Psoas muscle (tissue), 8 donors: ENCODE measurements around the gene OR10A6. TPM values are rescaled to one million over a fixed set of nuclear protein-coding genes. Genes with fewer than 3 reads are reported as not detected.

Experiments used
- ATAC-seq, 4 donors: fragments of 200-7000 bp; cut with Tn5 transposase; one replicate each; pipeline ENCODE4 v1.9.1; 2020; ENCODE audit warnings: moderate library complexity in 3 of 4, mild to moderate bottlenecking in 2 of 4
- DNase-seq, 2 donors: peaks; one replicate each; pipeline ENCODE4 v3.0.0-alpha.2; 2020
- H3K27ac ChIP-seq: fragments of 200-600 bp; one replicate; pipeline ENCODE4 v1.8.0; 2022
- H3K27me3 ChIP-seq, 3 donors: fragments of 200-600 bp in 1 of 3; one replicate each; pipeline versions ENCODE4 v1.6.1 to v1.8.0; 2013 to 2022; ENCODE audit warnings: low read length in 2 of 3, mild to moderate bottlenecking in 2 of 3, moderate library complexity in 1 of 3; ENCODE audit not compliant: insufficient read depth in 3 of 3
- H3K36me3 ChIP-seq, 2 donors: fragments of 200-600 bp in 1 of 2; one replicate each; pipeline versions ENCODE4 v1.6.1 to v1.8.0; 2013 to 2022; ENCODE audit warnings: low read depth in 1 of 2, mild to moderate bottlenecking in 1 of 2, moderate library complexity in 1 of 2; ENCODE audit not compliant: insufficient read depth in 1 of 2
- H3K4me1 ChIP-seq: fragments of 200-600 bp; one replicate; pipeline ENCODE4 v1.8.0; 2022
- H3K4me3 ChIP-seq: fragments of 200-600 bp; one replicate; pipeline ENCODE4 v1.8.0; 2022; ENCODE audit warnings: mild to moderate bottlenecking
- H3K9me3 ChIP-seq: fragments of 200-600 bp; one replicate; pipeline ENCODE4 v1.8.0; 2022
- CTCF ChIP-seq: fragments of 200-600 bp; IDR thresholded peaks from one replicate; pipeline ENCODE4 v1.8.0; 2022; ENCODE audit warnings: antibody characterized with exemption
- WGBS, 3 donors: extraction: QIAGEN DNeasy Blood & Tissue Kit; methylation state at CpG; one replicate each; pipeline versions ENCODE4 v1.1.6 to v1.1.7; 2013; 5-methylcytosine and 5-hydroxymethylcytosine counted together
- intact Hi-C, 2 donors: fragments of 100-400 bp; cut with DNase I; formaldehyde crosslinking; loops; one replicate each; pipeline versions ENCODE4 v1.11.0 to v1.14.2; 2022
- polyA plus RNA-seq, 3 donors: library from polyadenylated mRNA; stranded (reverse); fragments of 200-250 nt; gene quantifications; one replicate each; pipeline ENCODE4 v1.2.3, GENCODE V29; 2013
- total RNA-seq, 4 donors: library from RNA; stranded (reverse); fragmentation: NEBNext Ultra II Directional in 2 of 4; extraction: Animal tissue kit (Norgen Biotek cat#: 25700) in 2 of 4; gene quantifications; one replicate each; pipeline versions ENCODE4 v1.2.1 to v1.2.4, GENCODE V29; 2021 to 2023
- donor health status: healthy with polysubstance abuse.
- donor health status: DM: no; HTN: no; CAD: no; lungs with moderate emphysema.
- donor health status: Bipolar disorder and iron deficiency.
- donor health status: healthy.
- donor health status: DM: yes; HTN: yes; CAD: no.
- donor health status: DM: no; HTN: no; CAD: no.
- donor health status: DM: no; HTN: no; CAD: no.
- donor health status: DM: yes; HTN: yes; CAD: no.

Gene OR10A6
- total and polyA plus RNA-seq, 7 donors: not detected

- ATAC-seq: no peak
- no peaks in the 10 kb centered on the region for H3K36me3 ChIP-seq
- H3K4me1 ChIP-seq: no peaks in the 10 kb centered on the region
- DNase-seq: no peak
- 39 to 41% (median 41%) methylated on average over 3 of the region's 3 CpGs for WGBS, 3 donors
- H3K9me3 ChIP-seq: no peaks in the 10 kb centered on the region
- no peak for TF ChIP-seq CTCF
- H3K27me3 ChIP-seq: peaks cover 0 to 4% (median 2%) of the 10 kb centered on the region in 3 donors
- H3K4me3 ChIP-seq: no peak overlapping the region
- no peak overlapping the region for H3K27ac ChIP-seq
- intact Hi-C loops: no loop called here
Measured at GRCh38 chr11:7907121-7907520, 23.9 kb downstream of the OR10A6 start.

- Histone ChIP-seq H3K27ac (no peak overlapping the region), H3K27me3 (peaks cover 0 to 4% (median 2%) of the 10 kb centered on the region in 3 donors), H3K4me3 (no peak overlapping the region), H3K9me3 (no peaks in the 10 kb centered on the region), H3K4me1 (no peaks in the 10 kb centered on the region), H3K36me3 (no peaks in the 10 kb centered on the region)
- 29 to 41% (median 29%) methylated on average over 4 of the region's 4 CpGs for WGBS, 3 donors
- intact Hi-C loops: no loop called here
- ATAC-seq (no peak), DNase-seq (no peak)
- TF ChIP-seq CTCF: no peak
Measured at GRCh38 chr11:7906481-7906880, 24.6 kb downstream of the OR10A6 start.

- Histone ChIP-seq H3K27ac (no peak overlapping the region), H3K4me1 (no peaks in the 10 kb centered on the region), H3K9me3 (no peaks in the 10 kb centered on the region), H3K27me3 (peaks cover 0 to 4% (median 2%) of the 10 kb centered on the region in 3 donors), H3K36me3 (no peaks in the 10 kb centered on the region), H3K4me3 (no peak overlapping the region)
- no peak for TF ChIP-seq CTCF
- DNase-seq (no peak), ATAC-seq (no peak)
- intact Hi-C loops: no loop called here
- WGBS, 3 donors: 53 to 65% (median 60%) methylated on average over 3 of the region's 3 CpGs
Measured at GRCh38 chr11:7905961-7906429, 25.1 kb downstream of the OR10A6 start.

GRCh38 chr11:7905549-7905948 is 25.5 kb downstream of the OR10A6 start:
- no peak overlapping the region for H3K27ac ChIP-seq
- no peaks in the 10 kb centered on the region for H3K36me3 ChIP-seq
- H3K27me3 ChIP-seq: peaks cover 0 to 4% (median 2%) of the 10 kb centered on the region in 3 donors
- H3K9me3 ChIP-seq: no peaks in the 10 kb centered on the region
- no peak for TF ChIP-seq CTCF
- intact Hi-C loops: no loop called here
- 68 to 75% (median 71%) methylated on average over 9 of the region's 9 CpGs for WGBS, 3 donors
- no peak overlapping the region for H3K4me3 ChIP-seq
- H3K4me1 ChIP-seq: no peaks in the 10 kb centered on the region
- no peak for DNase-seq
- no peak for ATAC-seq

- Histone ChIP-seq H3K27ac (no peak overlapping the region), H3K4me1 (no peaks in the 10 kb centered on the region), H3K36me3 (no peaks in the 10 kb centered on the region), H3K9me3 (no peaks in the 10 kb centered on the region), H3K4me3 (no peak overlapping the region), H3K27me3 (peaks cover 0 to 4% (median 2%) of the 10 kb centered on the region in 3 donors)
- TF ChIP-seq CTCF: no peak
- DNase-seq (no peak), ATAC-seq (no peak)
- intact Hi-C loops: no loop called here
- WGBS, 3 donors: 27 to 50% (median 46%) methylated on average over 3 of the region's 3 CpGs
Measured at GRCh38 chr11:7904917-7905316, 26.2 kb downstream of the OR10A6 start.
